Measurements from ENCODE around the gene RAPGEF1. TPM values are rescaled to one million over a fixed set of nuclear protein-coding genes. Genes with fewer than 3 reads are reported as not detected.

Gene RAPGEF1
- total and polyA plus RNA-seq, 9 donors = 17.0 to 64.4 (median 36.4) TPM

DNA sequence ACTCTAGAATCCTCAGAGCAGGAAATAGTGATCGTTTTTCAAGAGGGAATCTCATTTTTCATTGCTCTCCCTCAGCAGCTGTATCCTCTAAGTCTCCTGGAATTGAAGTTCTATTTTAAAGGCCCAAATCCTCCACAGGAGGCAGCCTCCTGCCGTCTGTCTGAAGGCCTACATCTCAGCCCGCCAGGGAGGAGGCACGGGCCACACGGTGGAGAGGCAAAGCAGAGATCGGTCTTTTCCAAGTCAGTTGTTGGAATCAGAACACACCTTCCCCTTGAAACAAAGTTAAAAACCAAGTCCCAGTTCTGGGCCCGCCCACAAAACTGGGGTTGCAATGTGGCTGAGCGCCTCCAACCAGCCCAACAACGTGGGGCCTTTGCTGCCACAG, 68.7 kb downstream of the RAPGEF1 start:
- Histone ChIP-seq H3K36me3 (no peaks in the 10 kb centered on the region), H3K4me3 (no peak overlapping the region), H3K27me3 (no peaks in the 10 kb centered on the region), H3K9me3 (no peaks in the 10 kb centered on the region), H3K4me1 (ENCODE audit: insufficient read depth) (peaks cover 25% of the 10 kb centered on the region), H3K27ac (no peak overlapping the region)
- WGBS, 3 donors = 81 to 89% (median 85%) methylated on average over 9 of the region's 9 CpGs
- no peak for TF ChIP-seq EP300 (IDR thresholded peaks at IDR 0.05)
- TF ChIP-seq POLR2A (IDR thresholded peaks at IDR 0.05) = no peak
- TF ChIP-seq, protein P1, sequence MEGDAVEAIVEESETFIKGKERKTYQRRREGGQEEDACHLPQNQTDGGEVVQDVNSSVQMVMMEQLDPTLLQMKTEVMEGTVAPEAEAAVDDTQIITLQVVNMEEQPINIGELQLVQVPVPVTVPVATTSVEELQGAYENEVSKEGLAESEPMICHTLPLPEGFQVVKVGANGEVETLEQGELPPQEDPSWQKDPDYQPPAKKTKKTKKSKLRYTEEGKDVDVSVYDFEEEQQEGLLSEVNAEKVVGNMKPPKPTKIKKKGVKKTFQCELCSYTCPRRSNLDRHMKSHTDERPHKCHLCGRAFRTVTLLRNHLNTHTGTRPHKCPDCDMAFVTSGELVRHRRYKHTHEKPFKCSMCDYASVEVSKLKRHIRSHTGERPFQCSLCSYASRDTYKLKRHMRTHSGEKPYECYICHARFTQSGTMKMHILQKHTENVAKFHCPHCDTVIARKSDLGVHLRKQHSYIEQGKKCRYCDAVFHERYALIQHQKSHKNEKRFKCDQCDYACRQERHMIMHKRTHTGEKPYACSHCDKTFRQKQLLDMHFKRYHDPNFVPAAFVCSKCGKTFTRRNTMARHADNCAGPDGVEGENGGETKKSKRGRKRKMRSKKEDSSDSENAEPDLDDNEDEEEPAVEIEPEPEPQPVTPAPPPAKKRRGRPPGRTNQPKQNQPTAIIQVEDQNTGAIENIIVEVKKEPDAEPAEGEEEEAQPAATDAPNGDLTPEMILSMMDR (IDR thresholded peaks at IDR 0.05) = no peak
- intact Hi-C loops (cut with DNase I) = no loop called here
- no peak for DNase-seq

DNA sequence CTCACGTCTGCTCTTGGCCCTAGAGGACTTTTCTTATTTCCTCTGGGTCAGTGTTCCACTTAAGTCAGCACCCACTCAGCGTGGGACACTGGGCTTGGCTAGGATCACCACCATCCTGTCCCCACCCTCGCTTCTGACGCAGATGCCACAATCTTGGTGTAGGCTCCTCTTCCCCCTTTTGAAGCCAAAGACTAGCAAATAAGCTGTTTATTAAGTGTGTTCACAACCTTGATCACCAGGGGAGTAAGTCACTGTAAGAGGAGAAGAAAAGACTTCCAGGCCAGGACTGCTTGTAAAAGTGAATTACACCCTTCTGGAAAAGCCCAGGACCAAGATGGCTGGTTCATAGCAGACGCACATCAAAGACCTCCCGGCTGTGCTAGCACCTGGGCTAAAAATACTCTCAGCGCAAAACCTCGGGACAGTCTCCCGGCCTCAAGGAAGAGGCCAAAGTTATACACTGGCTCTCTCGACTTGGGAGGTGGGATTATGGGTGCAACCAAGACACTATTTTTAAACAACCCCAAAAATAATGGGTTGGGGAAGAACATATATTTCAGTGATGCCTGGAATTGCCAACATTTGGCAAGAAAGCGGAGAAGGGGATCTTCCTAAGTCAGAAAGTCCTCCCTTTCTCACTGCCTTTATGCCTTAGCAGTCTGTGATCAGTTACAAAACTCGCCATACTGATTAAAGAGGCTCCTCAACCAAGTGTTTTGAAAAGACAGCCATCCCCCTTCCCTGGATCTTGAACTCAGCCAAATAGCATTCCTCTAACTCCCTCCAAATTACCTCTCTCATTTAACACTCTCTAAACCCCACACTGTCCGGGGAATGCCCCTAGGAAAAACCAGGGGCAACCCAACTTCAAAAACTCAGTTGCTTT, 69.4 kb downstream of the RAPGEF1 start:
- Histone ChIP-seq H3K4me1 (ENCODE audit: insufficient read depth) (peaks cover 19% of the 10 kb centered on the region), H3K27me3 (no peaks in the 10 kb centered on the region), H3K4me3 (no peak overlapping the region), H3K27ac (no peak overlapping the region), H3K9me3 (no peaks in the 10 kb centered on the region), H3K36me3 (no peaks in the 10 kb centered on the region)
- TF ChIP-seq, protein P1 (IDR thresholded peaks at IDR 0.05) = no peak
- TF ChIP-seq EP300 (IDR thresholded peaks at IDR 0.05) = no peak
- TF ChIP-seq POLR2A (IDR thresholded peaks at IDR 0.05) = no peak
- 85 to 93% (median 90%) methylated on average over 13 of the region's 13 CpGs for WGBS, 3 donors
- no peak for DNase-seq
- intact Hi-C loops (cut with DNase I) = no loop called here

DNA sequence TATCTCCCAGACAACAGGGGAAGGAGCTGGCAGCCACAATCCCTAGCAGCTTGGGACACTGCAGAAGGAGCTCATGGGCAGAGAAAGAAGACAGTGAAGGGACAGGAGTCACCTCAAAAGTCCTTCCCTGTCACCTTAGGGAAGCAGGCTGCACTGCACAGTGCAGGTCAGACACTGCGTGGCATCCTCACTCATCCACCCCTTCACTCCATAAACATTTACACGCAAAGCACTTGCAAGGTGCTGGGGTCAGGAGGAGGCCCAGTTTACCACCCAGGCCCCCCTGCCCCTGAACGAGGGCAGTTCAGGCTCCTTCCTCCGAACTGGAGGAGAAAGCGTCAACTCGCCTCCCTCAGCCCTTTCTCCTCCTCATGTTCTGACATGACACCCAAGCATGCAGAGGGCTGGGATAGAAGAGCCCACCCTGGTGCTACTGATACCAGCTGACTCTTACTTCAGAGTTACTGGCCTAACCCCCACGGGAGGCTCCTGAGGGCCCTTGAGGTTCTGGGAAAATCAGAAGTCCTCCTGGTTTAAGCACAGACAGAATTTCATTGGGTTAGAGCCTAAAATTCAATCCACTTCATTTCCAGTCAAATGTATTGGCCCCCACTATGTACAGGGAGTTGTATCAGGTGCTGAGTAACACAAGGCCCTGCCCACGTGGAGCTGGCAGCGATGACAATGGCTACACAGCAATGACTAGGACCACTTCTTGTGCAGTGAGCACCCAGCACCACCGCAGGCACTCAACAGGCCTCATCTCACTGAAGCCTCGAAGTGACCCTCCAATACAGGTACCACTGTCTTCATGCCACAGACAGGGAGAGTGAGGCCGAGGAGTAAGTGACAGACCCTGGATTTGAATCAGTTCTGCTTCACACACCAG, 70.4 kb downstream of the RAPGEF1 start:
- DNase-seq = no peak
- H3K4me1 ChIP-seq (ENCODE audit: insufficient read depth) = peaks cover 14% of the 10 kb centered on the region
- H3K9me3 ChIP-seq = no peaks in the 10 kb centered on the region
- 91 to 95% (median 93%) methylated on average over 12 of the region's 12 CpGs for WGBS, 3 donors
- H3K27ac ChIP-seq = no peak overlapping the region
- no peak for TF ChIP-seq POLR2A (IDR thresholded peaks at IDR 0.05)
- TF ChIP-seq EP300 (IDR thresholded peaks at IDR 0.05) = no peak
- TF ChIP-seq, protein P1 (IDR thresholded peaks at IDR 0.05) = no peak
- H3K4me3 ChIP-seq = no peak overlapping the region
- intact Hi-C loops (cut with DNase I) = no loop called here
- H3K36me3 ChIP-seq = no peaks in the 10 kb centered on the region
- no peaks in the 10 kb centered on the region for H3K27me3 ChIP-seq

DNA sequence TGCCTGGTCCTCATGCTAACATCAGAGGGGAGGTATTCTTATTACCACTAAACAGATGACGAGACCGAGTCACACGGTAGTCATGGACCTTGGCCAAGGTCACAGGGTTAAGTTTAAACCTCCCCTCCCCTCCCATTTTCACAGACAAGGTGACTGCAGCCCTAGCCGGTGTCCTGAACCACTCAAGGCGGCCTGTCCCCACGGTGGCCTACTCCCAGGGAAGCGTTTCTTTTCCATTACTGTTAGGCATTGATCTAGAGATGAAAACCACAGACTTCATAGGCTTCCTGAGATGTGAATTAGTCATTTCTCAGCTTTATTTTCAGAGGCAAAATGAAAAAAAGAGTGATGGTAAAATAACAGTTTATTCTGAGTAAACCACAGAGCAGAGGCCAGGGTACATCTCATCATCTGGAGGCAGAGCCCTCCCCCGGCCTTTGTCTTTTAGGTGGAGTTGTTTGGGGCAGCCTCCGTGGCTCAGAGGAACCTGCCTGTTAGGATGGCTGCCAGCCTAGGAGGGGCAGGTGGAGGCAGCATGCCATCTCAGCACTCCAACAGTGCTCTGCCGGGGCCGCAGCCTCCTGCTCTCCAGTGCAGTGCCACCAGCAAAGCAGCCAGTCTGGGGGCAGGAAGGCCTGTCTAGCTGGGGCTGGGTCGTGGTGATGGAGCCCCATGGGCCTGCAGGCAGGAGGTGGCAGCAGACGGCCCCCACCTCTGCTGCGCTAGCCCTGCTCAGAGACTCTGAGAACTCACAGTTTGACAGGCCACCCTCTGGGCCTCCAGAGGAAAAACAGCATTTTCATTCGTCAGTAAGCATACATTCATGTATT, 71.2 kb downstream of the RAPGEF1 start:
- TF ChIP-seq, protein P1 (IDR thresholded peaks at IDR 0.05) = no peak
- TF ChIP-seq POLR2A (IDR thresholded peaks at IDR 0.05) = no peak
- 68 to 74% (median 71%) methylated on average over 14 to 15 of the region's 15 CpGs for WGBS, 3 donors
- intact Hi-C loops (cut with DNase I) = no loop called here

More for the DNA sequence above, 71.2 kb downstream of the RAPGEF1 start:
- Histone ChIP-seq H3K4me3 (no peak overlapping the region), H3K4me1 (ENCODE audit: insufficient read depth) (peaks cover 8% of the 10 kb centered on the region), H3K9me3 (no peaks in the 10 kb centered on the region), H3K36me3 (no peaks in the 10 kb centered on the region), H3K27ac (no peak overlapping the region), H3K27me3 (no peaks in the 10 kb centered on the region)
- DNase-seq = no peak

All from ovary (tissue), 9 donors.